ENCODE results near the gene RINL. TPM values are rescaled to one million over a fixed set of nuclear protein-coding genes. Genes with fewer than 3 reads are reported as not detected.
"Not testable (repeated sequence)": the region's sequence is repeated elsewhere in the genome, so short reads cannot be mapped to it uniquely, and the experiment has no call there.

RINL gene
- polyA plus RNA-seq, 1 donor (not counting 4 experiments of a cell fraction or from before 2014, with no cell fraction given): 6.3 TPM

GRCh38 chr19:38830039-38830733 is 47.9 kb downstream of the RINL start:
- Histone ChIP-seq H3K9ac (ENCODE audit: control insufficient read depth, extremely low read depth, insufficient read depth, low read length) (no peak overlapping the region), H3K79me2 (ENCODE audit: control insufficient read depth, insufficient read depth, low read length) (no peaks in the 10 kb centered on the region), H3K36me3 (ENCODE audit: control insufficient read depth in 2 of 2, extremely low read depth in 1 of 2, insufficient read depth in 2 of 2, low read length in 2 of 2) (peaks cover 0 to 5% of the 10 kb centered on the region in 2 experiments), H3K27me3 (ENCODE audit: control insufficient read depth, extremely low read depth, insufficient read depth, low read length) (no peaks in the 10 kb centered on the region), H3K4me2 (ENCODE audit: control insufficient read depth, extremely low read depth, insufficient read depth, low read depth, low read length) (no peak overlapping the region), H2AFZ (ENCODE audit: control insufficient read depth, low read length) (no peak overlapping the region), H3K27ac (ENCODE audit: control insufficient read depth, insufficient read depth, low read length) (no peak overlapping the region), H3K9me3 (ENCODE audit: control insufficient read depth, low read depth, low read length) (no peaks in the 10 kb centered on the region), H3K4me1 (ENCODE audit: control insufficient read depth, extremely low read depth, insufficient read depth, low read length) (peaks cover 12% of the 10 kb centered on the region), H3K9me1 (ENCODE audit: control insufficient read depth, extremely low read depth, insufficient read depth, low read length) (no peaks in the 10 kb centered on the region), H4K20me1 (ENCODE audit: control insufficient read depth, extremely low read depth, insufficient read depth, low read length) (no peaks in the 10 kb centered on the region), H3K4me3 (ENCODE audit: control insufficient read depth in 2 of 3, extremely low read depth in 1 of 3, insufficient read depth in 2 of 3, low read depth in 1 of 3, low read length in 3 of 3) (no peak overlapping the region)
- dilution Hi-C loops (cut with MboI; ENCODE audit: extremely low pct_ligation_motif_present, low sequenced_read_pairs): no loop called here
- TF ChIP-seq EZH2 (IDR thresholded peaks at IDR 0.05; ENCODE audit: low read length) (no peak), CTCF (optimal IDR thresholded peaks at IDR 0.05 in 1 of 3, IDR thresholded peaks at IDR 0.05 in 1 of 3, conservative IDR thresholded peaks at IDR 0.05 in 1 of 3; ENCODE audit: extremely low read depth in 1 of 3, insufficient read depth in 2 of 3, low read length in 3 of 3) (no peak)
- FAIRE-seq: no peak
- DNase-seq (ENCODE audit: low read depth, low spot score): no peak

GRCh38 chr19:38829203-38829602 is 48.9 kb downstream of the RINL start:
- H4K20me1 ChIP-seq (ENCODE audit: control insufficient read depth, extremely low read depth, insufficient read depth, low read length); H2AFZ ChIP-seq (ENCODE audit: control insufficient read depth, low read length); H3K79me2 ChIP-seq (ENCODE audit: control insufficient read depth, insufficient read depth, low read length); DNase-seq (ENCODE audit: low read depth, low spot score); H3K4me3 ChIP-seq (ENCODE audit: control insufficient read depth in 2 of 3, extremely low read depth in 1 of 3, insufficient read depth in 2 of 3, low read depth in 1 of 3, low read length in 3 of 3); FAIRE-seq; H3K36me3 ChIP-seq (ENCODE audit: control insufficient read depth in 2 of 2, extremely low read depth in 1 of 2, insufficient read depth in 2 of 2, low read length in 2 of 2); H3K9me1 ChIP-seq (ENCODE audit: control insufficient read depth, extremely low read depth, insufficient read depth, low read length); dilution Hi-C loops (cut with MboI; ENCODE audit: extremely low pct_ligation_motif_present, low sequenced_read_pairs); H3K27me3 ChIP-seq (ENCODE audit: control insufficient read depth, extremely low read depth, insufficient read depth, low read length); H3K9me3 ChIP-seq (ENCODE audit: control insufficient read depth, low read depth, low read length); H3K9ac ChIP-seq (ENCODE audit: control insufficient read depth, extremely low read depth, insufficient read depth, low read length); H3K27ac ChIP-seq (ENCODE audit: control insufficient read depth, insufficient read depth, low read length); H3K4me2 ChIP-seq (ENCODE audit: control insufficient read depth, extremely low read depth, insufficient read depth, low read depth, low read length): not testable (repeated sequence)
- H3K4me1 ChIP-seq (ENCODE audit: control insufficient read depth, extremely low read depth, insufficient read depth, low read length): peaks cover 12% of the 10 kb centered on the region
